ENCODE measurements around the gene FGL2.
"Not testable (repeated sequence)": the region's sequence is repeated elsewhere in the genome, so short reads cannot be mapped to it uniquely, and the experiment has no call there.

GRCh38 chr7:77172437-77173172 is 27.0 kb downstream of the FGL2 start:
- TF ChIP-seq CTCF, POLR2A, POLR2AphosphoS5, EP300 (IDR thresholded peaks at IDR 0.05): not testable (repeated sequence)
